ENCODE results near the gene SERPINE1.

DNA sequence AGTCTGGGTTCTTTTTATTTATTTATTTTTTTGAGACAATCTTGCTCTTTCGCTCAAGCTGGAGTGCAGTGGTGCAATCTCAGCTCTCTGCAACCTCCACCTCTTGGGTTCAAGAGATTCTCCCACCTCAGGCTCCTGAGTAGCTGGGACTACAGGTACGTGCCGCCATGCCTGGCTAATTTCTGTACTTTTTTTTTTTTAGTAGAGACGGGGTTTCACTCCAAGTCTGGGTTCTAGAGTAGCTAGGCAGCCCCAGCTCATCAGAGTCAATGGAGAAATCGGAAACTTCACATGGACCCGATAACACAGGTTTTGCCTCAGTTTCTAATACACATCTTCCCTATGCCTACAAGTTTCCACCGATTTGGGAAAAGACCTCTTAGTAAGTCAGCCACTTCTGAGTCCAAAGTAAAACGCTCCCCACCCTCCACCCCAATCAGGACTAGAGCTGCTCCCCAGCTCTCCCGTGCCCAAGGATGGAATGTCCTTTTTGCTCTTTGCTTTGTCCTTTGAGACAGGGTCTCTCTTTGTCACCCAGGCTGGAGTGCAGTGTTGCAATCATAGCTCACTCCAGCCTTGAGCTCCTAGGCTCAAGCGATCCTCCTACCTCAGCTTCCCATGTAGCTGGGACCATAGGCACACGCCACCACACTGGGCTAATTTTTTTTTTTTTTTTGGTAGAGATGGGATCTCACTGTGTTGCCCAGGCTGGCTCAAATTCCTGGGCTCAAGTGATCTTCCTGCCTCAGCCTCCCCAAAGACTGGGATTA is 3.8 kb upstream of the SERPINE1 start:
- TF ChIP-seq, protein P1, sequence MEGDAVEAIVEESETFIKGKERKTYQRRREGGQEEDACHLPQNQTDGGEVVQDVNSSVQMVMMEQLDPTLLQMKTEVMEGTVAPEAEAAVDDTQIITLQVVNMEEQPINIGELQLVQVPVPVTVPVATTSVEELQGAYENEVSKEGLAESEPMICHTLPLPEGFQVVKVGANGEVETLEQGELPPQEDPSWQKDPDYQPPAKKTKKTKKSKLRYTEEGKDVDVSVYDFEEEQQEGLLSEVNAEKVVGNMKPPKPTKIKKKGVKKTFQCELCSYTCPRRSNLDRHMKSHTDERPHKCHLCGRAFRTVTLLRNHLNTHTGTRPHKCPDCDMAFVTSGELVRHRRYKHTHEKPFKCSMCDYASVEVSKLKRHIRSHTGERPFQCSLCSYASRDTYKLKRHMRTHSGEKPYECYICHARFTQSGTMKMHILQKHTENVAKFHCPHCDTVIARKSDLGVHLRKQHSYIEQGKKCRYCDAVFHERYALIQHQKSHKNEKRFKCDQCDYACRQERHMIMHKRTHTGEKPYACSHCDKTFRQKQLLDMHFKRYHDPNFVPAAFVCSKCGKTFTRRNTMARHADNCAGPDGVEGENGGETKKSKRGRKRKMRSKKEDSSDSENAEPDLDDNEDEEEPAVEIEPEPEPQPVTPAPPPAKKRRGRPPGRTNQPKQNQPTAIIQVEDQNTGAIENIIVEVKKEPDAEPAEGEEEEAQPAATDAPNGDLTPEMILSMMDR (IDR thresholded peaks at IDR 0.05) = no peak
- no peak for TF ChIP-seq POLR2A (IDR thresholded peaks at IDR 0.05)

Measured in Peyer's patch (tissue), 4 donors.